Fibroblast of villous mesenchyme (primary cell): Measurements from ENCODE around the gene SPRYD3. TPM values are rescaled to one million over a fixed set of nuclear protein-coding genes. Genes with fewer than 3 reads are reported as not detected.
A peak's percentile ranks its signal among the peaks of the same experiment; 100 is the strongest.

Source experiments
- DNase-seq: peaks from one replicate; pipeline ENCODE4 v3.0.0-alpha.2; 2010; ENCODE audit warnings: low read depth
- H3K4me3 ChIP-seq: 2 replicates; pipeline ENCODE4 v1.5.1; 2011; ENCODE audit warnings: low read depth, mild to moderate bottlenecking, low read length
- CTCF ChIP-seq: IDR thresholded peaks from 2 replicates; pipeline ENCODE4 v1.5.1; 2012; ENCODE audit warnings: low read depth, mild to moderate bottlenecking, low read length; ENCODE audit not compliant: insufficient read depth
- total RNA-seq: library from RNA; depleted of rRNA; stranded (reverse); fragments of >200 nt; gene quantifications from 2 replicates; pipeline ENCODE4 v1.2.3, GENCODE V29; 2012

Gene SPRYD3
- total RNA-seq, 1 donor, result 19.4 TPM

GRCh38 chr12:53101266-53101665 is 22.1 kb upstream of the SPRYD3 start:
- TF ChIP-seq CTCF, result no peak
- DNase-seq, result no peak
- H3K4me3 ChIP-seq, result no peak overlapping the region

- TF ChIP-seq CTCF, result no peak
- DNase-seq, result no peak
- H3K4me3 ChIP-seq, result no peak overlapping the region
Measured at GRCh38 chr12:53100466-53101151, 21.4 kb upstream of the SPRYD3 start.

GRCh38 chr12:53099071-53099882 is 20.1 kb upstream of the SPRYD3 start:
- peak; percentile 95 for TF ChIP-seq CTCF
- DNase-seq, result peak; percentile 95
- H3K4me3 ChIP-seq, result peak overlapping the region; percentile 71

GRCh38 chr12:53098354-53098981 is 19.3 kb upstream of the SPRYD3 start:
- H3K4me3 ChIP-seq, result peak overlapping the region; percentile 71
- no peak for TF ChIP-seq CTCF
- peak; percentile 64 for DNase-seq

GRCh38 chr12:53097564-53098353 is 18.6 kb upstream of the SPRYD3 start, which contains the start of gene IGFBP6:
Gene IGFBP6, plus strand, starts transcription at chr12:53097667. Its CDS starts 51 bp downstream, at chr12:53097718.
- no peak for TF ChIP-seq CTCF
- peak within 1 kb of the TSS; percentile 71 for H3K4me3 ChIP-seq
- peak; percentile 52 for DNase-seq

GRCh38 chr12:53097207-53097563 is 18.0 kb upstream of the SPRYD3 start:
- H3K4me3 ChIP-seq, result peak overlapping the region; percentile 71
- TF ChIP-seq CTCF, result no peak
- peak; percentile 49 for DNase-seq
